GM18519 (cell line): ENCODE data around the gene ZDHHC6.
"Not testable (repeated sequence)": the region's sequence is repeated elsewhere in the genome, so short reads cannot be mapped to it uniquely, and the experiment has no call there.

Source experiments
- ATAC-seq: cut with Tn5 transposase; IDR thresholded peaks from one replicate; pipeline ENCODE4 v1.9.1; 2021; ENCODE audit warnings: mild to moderate bottlenecking, moderate library complexity; ENCODE audit not compliant: unreplicated experiment, low FRiP score

ZDHHC6 gene

DNA sequence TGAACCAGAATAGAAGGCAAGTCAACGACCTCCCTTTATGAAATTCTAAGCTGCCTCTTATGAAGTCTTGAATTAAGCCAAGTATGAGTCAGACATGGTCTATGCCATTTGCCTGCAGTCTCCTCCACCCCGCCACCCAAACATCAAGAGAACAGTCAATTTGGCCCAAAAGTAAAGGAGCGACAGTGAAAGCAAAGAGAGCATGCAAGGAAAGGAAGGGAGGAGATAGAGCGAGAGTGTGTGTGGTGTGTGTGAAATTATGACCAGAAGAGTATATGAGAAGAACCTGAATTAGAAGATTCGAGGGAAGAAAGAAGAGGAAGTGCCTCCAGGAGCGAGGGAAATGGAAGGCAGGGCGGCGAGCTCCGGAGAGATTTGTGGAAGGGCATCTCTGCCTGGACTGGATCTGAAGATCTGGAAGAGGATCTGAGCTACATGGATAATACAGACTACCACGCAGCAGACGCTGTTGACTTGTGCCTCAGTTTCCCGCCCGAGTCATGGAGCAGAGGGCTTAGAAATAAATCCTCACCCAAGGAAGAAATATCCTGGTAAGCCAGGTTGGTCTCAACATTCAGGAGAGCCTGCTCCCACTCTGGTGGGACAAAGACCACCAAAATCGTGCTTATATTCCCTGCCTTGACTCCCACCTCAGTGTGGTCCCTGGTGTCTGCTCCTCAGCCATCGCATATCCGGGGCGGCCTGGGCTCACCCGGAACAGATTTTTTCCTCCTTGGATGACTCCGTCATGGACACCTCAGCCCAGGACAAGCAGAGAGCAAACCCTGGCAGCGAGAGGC is 459 bp downstream of the ZDHHC6 start:
- no peak for ATAC-seq

DNA sequence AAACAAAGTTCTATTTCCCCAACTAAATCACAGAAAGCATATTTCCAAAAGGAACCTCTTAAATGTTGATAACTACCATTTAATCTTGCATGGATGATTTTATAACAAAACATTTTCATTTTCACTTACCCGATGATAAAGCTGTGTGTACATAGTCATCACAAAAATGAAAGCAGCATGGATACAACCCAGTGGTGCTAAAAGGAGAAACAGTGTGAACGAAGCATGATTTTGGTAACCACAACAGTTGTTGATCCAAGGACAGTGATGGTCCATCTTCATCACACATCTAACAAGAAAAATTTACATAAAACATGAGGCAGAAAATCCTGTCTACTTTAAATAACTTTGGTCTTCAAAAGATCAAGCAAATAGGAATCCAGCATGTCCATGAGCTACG is 4.7 kb downstream of the ZDHHC6 start:
- ATAC-seq = no peak

DNA sequence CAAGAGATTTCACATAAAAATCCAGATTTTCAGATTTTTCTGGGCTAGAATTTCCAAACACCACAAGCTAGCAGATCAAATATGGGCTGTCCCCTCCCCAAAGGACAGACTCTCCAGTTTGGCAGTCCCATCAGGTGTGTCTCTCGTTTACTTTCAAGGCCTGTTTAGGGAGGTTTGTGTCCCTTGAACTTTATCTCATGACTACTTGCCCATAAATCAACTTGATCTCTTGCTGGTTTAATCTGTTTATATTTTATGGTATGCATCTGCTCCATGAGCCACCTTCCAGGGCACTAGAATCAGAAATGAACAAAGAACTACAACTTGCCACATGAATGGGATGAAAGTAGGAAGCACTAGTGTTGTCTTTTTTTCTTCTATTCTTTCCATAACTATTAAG is 5.2 kb downstream of the ZDHHC6 start:
- ATAC-seq = no peak

DNA sequence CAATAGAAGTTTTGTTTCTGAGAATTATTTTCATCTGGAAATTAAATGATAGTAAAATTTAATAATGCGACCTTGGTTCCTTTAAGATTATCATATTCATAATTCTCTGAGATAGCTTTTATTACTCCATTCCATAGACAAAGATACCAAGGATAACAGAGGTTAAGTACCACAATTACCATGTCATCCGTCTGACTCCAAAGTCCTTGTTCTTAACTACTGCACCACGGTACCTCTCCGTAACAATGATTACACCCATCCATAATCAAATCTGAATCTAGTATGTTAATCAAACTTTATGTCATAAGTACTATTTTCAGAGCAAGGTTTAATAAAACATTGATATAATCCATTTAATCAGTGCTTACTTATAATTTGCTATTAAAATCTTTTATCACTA is 8.4 kb downstream of the ZDHHC6 start:
- ATAC-seq = no peak

DNA sequence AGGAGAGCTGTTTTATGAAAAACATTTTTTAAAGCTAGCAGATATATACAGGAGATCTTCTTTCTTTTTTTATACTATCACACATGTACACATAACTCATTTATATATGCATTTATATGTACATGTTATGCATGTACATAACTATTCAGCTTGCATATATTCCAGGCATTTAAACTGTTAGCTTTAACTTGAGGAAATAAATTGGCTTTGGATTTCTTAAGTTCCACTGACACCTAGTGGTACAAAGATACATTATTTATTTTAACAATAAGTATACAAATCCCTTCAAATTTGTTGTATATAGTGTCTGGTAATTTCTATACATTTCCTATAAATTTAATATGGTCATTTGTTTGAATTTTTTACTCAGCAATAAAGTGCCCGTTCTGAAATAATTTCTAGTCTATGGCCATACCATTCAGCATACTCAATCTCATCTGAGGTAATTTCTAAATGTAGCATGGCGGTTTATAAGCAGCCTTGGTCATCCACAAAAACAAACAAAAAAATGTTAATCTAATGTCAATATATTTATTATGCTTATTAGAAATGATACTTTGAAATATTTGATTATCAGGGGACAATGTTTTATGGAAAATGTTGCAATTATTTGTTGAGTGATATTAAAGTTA is 11.6 kb downstream of the ZDHHC6 start:
- no peak for ATAC-seq

DNA sequence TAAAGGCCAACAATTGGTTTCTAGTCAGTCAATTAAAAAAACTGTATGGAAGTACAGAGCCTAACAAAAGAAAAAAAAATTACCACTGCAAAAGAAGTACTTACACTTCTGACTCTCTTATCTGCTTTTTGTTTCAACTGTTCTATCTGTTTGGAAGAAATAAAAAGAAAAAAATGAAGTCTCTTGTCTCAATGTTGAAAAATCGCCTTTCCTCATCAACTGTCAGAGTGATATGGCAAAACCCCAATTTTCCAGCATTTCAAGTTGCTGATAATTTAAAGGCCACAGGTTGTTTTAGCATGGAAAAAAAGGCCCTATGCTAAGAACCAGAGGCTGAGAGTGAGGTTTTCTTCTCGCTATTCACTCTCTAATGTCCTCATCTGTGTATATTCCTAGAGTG is 13.6 kb downstream of the ZDHHC6 start:
- no peak for ATAC-seq

DNA sequence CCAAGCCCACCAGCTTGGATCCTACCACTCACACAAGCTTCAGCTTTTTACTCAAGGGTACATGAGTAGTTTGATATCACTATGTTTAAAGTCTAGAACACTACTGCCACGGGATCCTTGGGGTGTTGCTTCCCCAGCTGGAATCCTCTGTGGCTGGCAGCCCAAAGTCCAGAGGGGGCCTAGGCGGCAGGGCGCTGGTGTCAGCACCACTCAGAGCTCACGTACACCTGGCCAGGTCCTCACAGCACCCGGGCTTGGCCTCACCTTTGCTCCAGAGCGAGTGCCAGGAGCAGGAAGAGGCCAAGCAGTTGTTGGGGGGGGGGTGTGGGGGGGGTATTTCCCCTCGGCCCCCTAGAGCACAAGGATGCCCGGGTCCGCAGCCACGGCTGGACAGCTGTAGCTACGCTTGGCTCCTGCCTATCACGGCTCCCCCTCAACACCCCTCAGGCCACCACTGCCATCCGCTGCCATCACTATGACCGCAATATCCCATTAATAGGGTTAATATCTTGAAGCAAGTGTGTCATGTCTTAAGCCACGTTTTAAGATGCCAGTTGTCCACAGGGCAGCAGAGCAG is 17.0 kb downstream of the ZDHHC6 start:
- no peak for ATAC-seq

DNA sequence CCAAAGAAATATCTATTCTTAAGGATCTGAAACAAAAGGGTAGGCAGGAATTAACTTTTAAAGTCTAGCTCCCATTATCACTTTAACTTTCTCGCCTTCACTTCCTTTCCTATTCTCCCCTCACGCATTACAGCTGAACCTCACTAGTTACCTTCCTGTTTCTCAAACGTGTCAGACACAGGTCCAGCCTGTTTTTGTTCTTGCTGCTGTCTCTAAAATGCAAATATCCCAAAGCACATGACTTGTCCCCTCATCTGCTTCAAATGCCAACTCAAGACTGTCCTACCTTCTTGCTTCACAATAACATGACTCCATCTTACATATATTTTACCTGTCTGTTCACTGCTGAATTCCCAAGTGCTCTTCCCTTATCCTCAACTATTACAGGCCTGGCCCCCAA is 17.6 kb downstream of the ZDHHC6 start:
- no peak for ATAC-seq

DNA sequence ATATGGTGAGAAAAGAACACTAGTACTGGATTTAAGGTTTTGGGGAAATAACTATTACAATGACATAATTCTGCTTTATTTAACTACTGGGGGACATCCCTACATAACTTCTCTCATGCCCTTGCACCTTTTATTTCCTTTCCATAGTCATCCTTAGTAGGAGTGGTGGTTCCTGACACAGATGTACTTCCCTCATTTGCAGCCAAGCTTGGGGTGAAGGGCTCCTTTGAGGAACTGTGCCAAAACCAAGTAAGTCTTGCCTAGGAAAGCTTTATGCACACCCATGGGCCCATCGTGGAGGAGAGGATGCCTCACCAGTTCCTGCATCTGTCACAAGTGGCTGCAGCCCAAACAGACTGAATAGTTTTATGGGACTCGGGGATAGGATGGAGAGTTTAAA is 20.6 kb downstream of the ZDHHC6 start:
- ATAC-seq = no peak

DNA sequence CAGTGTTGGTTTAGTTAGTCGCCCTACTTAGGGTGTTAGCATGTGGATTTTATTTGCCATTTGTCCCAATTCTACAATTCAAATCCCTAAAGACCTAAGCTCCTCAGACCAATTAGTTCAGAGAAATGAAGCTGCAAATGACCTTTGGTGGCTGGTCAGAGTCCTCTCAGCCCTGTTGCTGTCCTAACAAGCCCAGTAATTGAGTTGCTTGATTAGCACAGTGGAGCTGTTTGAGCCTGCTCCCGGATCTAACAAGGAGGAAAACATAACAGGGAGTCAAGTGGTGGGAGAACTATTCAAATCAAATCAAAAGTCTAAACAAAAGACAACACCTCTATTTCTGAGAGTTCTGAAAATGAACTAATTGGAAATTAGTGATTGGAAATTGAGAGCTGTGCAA is 22.1 kb downstream of the ZDHHC6 start:
- ATAC-seq = no peak

DNA sequence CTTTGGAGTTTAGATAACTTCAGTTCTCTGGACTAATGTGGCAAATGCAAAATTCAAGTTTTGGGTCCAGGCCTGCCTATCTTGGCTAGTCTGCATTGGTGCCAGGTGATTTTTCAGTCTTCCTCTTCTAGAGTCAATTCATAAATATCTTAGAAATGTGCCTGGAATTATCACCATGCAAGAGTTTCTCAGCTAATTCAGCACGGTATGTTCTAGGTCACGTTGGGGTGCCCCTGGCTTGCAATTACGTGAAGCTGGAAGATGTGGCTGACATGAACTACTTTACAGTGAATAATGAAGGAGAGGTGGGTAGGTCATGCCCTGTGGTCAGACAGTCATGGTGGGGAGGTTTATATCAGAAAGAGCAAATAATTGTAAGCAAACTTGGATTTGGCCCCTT is 25.0 kb downstream of the ZDHHC6 start:
- no peak for ATAC-seq

DNA sequence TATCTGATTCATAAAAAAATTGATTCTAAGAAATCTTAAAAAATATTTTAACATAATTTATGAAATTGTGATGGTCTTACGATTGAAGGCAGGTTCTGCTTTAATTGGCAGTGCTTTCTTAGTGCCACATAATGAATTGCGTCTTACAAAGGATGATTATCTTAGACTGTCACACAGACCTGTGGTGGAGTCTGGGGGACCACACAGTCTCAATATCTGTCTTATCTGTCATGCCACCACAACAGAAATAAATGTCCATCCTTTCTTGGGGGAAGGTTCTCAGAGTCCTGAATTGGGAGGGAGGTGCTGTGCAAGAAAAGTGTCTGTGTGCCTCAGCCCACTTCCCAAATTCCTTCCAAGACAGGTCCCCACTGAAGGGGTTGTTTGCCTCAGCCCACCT is 34.0 kb downstream of the ZDHHC6 start:
- no peak for ATAC-seq

DNA sequence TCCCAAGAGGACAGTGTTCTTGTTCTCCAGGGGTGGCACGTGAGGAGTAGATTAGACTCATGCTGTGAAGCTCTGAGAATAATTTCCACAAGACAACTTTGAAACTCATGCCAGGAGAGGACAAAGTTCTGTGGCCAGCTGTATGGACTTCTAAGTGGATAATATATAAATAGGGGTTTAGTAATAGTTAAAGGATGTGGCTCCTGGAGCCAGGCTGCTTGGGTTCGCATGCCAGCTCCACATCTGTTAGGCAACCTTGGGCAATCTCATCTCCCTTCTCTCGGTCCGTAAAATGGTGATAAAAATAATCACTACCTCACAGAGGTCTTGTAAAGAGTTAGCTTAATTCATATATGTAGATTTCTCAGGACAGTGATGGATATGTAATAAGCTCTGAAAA is 37.0 kb downstream of the ZDHHC6 start:
- no peak for ATAC-seq

DNA sequence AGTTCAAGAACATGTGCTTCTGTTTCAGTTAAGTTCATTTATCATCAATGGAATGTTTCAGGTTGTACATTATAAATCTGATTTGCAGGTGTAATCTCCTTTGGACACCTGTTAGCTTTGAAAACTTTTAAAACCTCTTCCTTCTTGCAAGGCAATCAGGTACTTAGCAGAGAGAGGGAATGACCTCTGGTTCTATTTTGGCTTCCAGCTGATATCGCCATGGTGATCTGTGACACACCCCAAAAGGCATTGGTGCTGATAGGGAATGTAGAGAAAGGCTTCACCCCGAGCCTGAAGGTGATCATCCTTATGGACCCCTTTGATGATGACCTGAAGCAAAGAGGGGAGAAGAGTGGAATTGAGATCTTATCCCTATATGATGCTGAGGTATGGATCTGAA is 37.4 kb downstream of the ZDHHC6 start:
- no peak for ATAC-seq

DNA sequence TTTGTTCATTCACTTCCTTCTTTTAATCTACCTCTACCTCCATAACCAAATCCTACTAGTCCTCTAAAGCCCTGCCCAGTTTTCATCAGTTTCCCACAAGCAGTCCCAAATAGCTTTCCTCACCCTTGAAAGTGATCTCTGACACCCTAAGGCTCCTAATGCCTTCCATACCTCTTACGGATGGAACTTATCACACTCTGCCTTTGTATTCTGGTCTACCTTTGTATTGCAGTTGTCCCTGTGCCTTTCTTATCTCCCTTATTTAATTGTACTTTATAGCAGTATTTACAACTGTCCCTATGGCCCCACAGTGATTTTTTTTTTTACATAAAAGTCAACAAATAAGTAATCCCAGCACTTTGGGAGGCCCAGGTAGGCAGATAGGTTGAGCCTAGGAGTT is 39.0 kb downstream of the ZDHHC6 start:
- no peak for ATAC-seq

DNA sequence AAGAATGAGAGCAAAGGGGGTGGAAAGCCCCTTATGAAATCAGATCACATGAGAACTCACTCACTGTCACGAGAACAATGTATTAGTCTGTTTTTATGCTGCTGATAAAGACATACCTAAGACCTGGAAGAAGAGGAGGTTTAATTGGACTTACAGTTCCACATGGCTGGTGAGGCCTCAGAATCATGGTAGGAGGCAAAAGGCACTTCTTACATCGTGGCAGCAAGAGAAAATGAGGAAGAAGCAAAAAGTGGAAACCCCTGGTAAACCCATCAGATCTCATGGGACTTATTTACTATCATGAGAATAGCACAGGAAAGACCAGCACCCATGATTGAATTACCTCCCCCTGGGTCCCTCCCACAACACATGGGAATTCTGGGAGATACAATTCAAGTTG is 39.9 kb downstream of the ZDHHC6 start:
- ATAC-seq = not testable (repeated sequence)

DNA sequence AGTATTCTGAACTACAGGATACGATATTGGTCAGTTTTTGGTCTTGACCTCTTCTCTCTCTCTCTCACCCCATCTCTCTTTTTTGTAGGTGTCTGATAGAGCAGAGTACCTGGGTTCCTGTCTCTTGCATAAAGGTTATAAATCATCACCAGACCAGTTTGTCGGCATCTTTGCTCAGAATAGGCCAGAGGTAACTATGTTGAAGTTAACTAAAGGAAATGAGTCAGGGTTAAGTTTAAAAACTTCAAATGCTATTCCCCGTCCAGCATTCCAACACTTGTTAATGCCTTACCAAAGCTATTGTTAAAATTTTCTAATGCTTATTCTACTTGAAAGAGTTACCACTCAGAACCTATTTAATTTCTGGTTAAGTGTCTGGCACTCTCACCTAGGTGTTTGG is 42.1 kb downstream of the ZDHHC6 start:
- ATAC-seq = no peak

DNA sequence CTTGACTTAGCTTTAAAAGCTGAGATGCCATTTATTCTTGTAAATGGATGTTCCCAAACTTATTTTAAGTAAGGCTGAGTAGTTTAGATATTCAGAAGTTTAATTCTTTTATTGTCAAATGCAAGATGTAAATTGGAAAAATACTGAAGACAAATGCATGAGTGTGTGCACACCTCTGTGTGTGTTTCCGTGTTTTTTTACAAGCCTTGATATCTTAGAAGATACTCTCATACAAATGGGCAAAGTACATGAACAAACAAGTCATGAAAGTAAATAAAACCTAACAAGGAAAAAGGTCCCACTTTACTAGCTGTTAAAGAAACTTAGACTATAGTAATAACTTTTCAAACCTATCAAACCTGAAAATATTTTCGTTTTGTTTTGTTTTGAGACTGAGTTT is 43.8 kb downstream of the ZDHHC6 start:
- no peak for ATAC-seq

DNA sequence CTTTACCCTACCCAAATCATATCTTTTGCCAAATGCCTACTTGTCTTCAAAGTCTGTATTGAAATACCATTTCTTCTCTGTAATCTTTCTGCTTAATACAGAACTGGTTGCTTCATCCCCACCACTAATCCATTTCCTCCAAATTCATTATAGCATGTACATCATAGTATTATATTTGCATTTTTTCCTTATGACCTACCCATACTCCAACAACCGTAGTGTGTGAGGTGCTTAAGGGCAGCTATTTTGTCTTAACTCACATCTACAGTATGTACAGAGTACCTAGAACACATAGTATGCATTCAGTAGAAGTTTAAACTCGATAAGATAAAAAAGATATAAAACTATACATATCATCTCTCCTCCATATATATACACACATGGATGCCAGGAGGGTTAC is 49.1 kb downstream of the ZDHHC6 start:
- no peak for ATAC-seq

DNA sequence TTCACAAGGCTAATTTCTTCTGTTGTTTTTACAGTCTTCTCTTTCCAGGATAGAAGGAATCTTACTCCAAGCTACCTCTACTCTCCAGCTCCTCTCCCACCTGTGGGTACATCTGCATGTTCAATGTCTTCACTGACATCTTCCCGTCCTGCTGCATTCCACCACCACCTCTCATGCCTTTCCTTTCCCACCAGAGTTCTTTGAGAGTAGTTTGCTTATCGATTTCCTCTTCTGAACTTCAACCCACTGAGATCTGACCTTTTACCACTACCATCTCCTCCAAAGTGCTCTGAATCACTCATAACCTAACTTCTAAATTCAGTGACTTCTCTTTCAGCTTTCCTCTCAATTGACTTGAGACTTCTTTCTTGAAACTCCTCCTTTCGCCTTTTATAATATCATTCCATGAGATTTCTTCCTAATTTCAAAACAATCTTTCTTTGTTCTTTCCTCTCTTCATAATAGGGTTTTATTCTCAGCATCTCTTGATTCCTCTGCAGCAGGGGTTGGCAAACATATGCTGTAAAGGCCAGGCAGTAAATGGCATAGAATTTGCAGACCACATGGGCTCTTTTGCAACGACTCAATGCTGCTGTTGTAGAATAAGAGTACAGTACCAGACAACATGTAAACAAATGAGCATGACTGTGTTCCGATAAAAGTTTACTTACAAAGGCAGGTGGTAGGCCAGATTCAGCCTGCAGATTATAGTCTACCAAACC is 50.7 kb downstream of the ZDHHC6 start:
- ATAC-seq = no peak

DNA sequence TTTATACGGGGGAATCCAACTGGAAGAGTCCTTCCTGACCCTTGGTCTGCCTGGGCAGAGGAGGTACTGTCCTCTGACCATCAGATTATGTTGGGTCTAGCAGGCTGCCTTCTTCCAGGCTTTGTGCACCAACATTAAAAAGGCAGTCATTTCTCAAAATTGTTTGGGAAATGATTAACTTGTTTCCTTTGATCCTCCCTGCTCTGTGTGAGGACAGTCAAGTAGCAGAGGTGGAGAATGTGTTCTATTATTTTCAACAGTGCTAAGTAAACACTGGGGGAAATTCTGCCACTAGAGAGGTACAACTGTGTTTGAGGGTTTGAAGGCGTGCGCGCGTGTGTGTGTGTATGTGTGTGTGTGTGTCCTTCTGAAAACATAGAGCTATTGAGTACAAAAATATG is 52.2 kb downstream of the ZDHHC6 start:
- ATAC-seq = no peak
